ENCODE results near the gene TEPSIN. TPM values are rescaled to one million over a fixed set of nuclear protein-coding genes. Genes with fewer than 3 reads are reported as not detected.

Gene TEPSIN
- total RNA-seq, 4 donors from 2014 or later = 15.5 to 32.9 (median 24.3) TPM

- H3K36me3 ChIP-seq = peaks cover 0 to 5% of the 10 kb centered on the region in 2 donors
- no peak for DNase-seq
- peaks cover 11 to 18% of the 10 kb centered on the region in 2 donors for H3K4me1 ChIP-seq
- in situ Hi-C loops (cut with MboI; ENCODE audit: low sequenced_read_pairs in 4 of 4) = no loop called here
- TF ChIP-seq CTCF (IDR thresholded peaks at IDR 0.05 in 4 of 5, conservative IDR thresholded peaks at IDR 0.05 in 1 of 5) = no peak
- no peak for TF ChIP-seq POLR2A (IDR thresholded peaks at IDR 0.05)
- H3K4me3 ChIP-seq = peak overlapping the region; percentile 54 to 91 (median 74)
- H3K27me3 ChIP-seq = no peaks in the 10 kb centered on the region
- H3K9me3 ChIP-seq = no peaks in the 10 kb centered on the region
- intact Hi-C loops (cut with DNase I; ENCODE audit: low total_unique reads) = loop anchor here (10.0 kb wide), 1 partner anchor 187 kb away; the partner anchor contains the start of gene BAIAP2
- no peak for ATAC-seq
- H3K27ac ChIP-seq = no peak overlapping the region
Observed at GRCh38 chr17:81221842-81222619, 16.8 kb downstream of the TEPSIN start.

- in situ Hi-C loops (cut with MboI; ENCODE audit: low sequenced_read_pairs in 4 of 4) (no loop called here), intact Hi-C loops (cut with DNase I; ENCODE audit: low total_unique reads) (loop anchor here (10.0 kb wide), 1 partner anchor 187 kb away; the partner anchor contains the start of gene BAIAP2)
- no peaks in the 10 kb centered on the region for H3K27me3 ChIP-seq
- no peaks in the 10 kb centered on the region for H3K9me3 ChIP-seq
- H3K4me3 ChIP-seq = peak overlapping the region in 2 of 4 donors; percentile 60 to 89
- DNase-seq = no peak
- no peak overlapping the region for H3K27ac ChIP-seq
- H3K36me3 ChIP-seq = peaks cover 0 to 5% of the 10 kb centered on the region in 2 donors
- H3K4me1 ChIP-seq = peaks cover 11 to 18% of the 10 kb centered on the region in 2 donors
- no peak for ATAC-seq
- TF ChIP-seq POLR2A (IDR thresholded peaks at IDR 0.05) (no peak), CTCF (IDR thresholded peaks at IDR 0.05 in 4 of 5, conservative IDR thresholded peaks at IDR 0.05 in 1 of 5) (no peak)
Observed at GRCh38 chr17:81221371-81221841, 17.4 kb downstream of the TEPSIN start.

- H3K36me3 ChIP-seq = peaks cover 0 to 5% of the 10 kb centered on the region in 2 donors
- intact Hi-C loops (cut with DNase I; ENCODE audit: low total_unique reads) (loop anchor here (10.0 kb wide), 1 partner anchor 185 kb away; the partner anchor contains the start of gene BAIAP2), in situ Hi-C loops (cut with MboI; ENCODE audit: low sequenced_read_pairs in 4 of 4) (no loop called here)
- H3K27me3 ChIP-seq = no peaks in the 10 kb centered on the region
- H3K9me3 ChIP-seq = no peaks in the 10 kb centered on the region
- DNase-seq = no peak
- H3K27ac ChIP-seq = no peak overlapping the region
- ATAC-seq = no peak
- no peak overlapping the region for H3K4me3 ChIP-seq
- peaks cover 11 to 18% of the 10 kb centered on the region in 2 donors for H3K4me1 ChIP-seq
- TF ChIP-seq CTCF (IDR thresholded peaks at IDR 0.05 in 4 of 5, conservative IDR thresholded peaks at IDR 0.05 in 1 of 5) (no peak), POLR2A (IDR thresholded peaks at IDR 0.05) (no peak)
Observed at GRCh38 chr17:81219476-81220180, 19.2 kb downstream of the TEPSIN start.

- TF ChIP-seq CTCF (IDR thresholded peaks at IDR 0.05 in 4 of 5, conservative IDR thresholded peaks at IDR 0.05 in 1 of 5) (no peak), POLR2A (IDR thresholded peaks at IDR 0.05) (no peak)
- DNase-seq (no peak), ATAC-seq (no peak)
- Histone ChIP-seq H3K4me3 (no peak overlapping the region), H3K4me1 (peaks cover 11 to 18% of the 10 kb centered on the region in 2 donors), H3K27me3 (no peaks in the 10 kb centered on the region), H3K27ac (no peak overlapping the region), H3K36me3 (peaks cover 0 to 5% of the 10 kb centered on the region in 2 donors), H3K9me3 (no peaks in the 10 kb centered on the region)
- in situ Hi-C loops (cut with MboI; ENCODE audit: low sequenced_read_pairs in 4 of 4) (no loop called here), intact Hi-C loops (cut with DNase I; ENCODE audit: low total_unique reads) (no loop called here)
Observed at GRCh38 chr17:81218991-81219390, 19.9 kb downstream of the TEPSIN start.
